Neural progenitor cell (in vitro differentiated cells): ENCODE results near the gene SLC9A5.
A peak's percentile ranks its signal among the peaks of the same experiment; 100 is the strongest.

Experiments used
- CTCF ChIP-seq: fragments of 200-600 bp; sonication (generic); IDR thresholded peaks from 2 replicates; pipeline ENCODE4 v1.5.1; 2017; ENCODE audit warnings: antibody characterized with exemption, mild to moderate bottlenecking
- EZH2 ChIP-seq: fragments of 200-600 bp; sonication (generic); IDR thresholded peaks from 2 replicates; pipeline ENCODE4 v1.6.1; 2017; ENCODE audit warnings: antibody characterized with exemption, mild to moderate bottlenecking, moderate library complexity
- EZH2phosphoT487 ChIP-seq: fragments of 200-600 bp; sonication (generic); IDR thresholded peaks from 2 replicates; pipeline ENCODE4 v1.6.1; 2017; ENCODE audit warnings: antibody characterized with exemption

GRCh38 chr16:67264277-67264676, 15.5 kb downstream of the SLC9A5 start:
- TF ChIP-seq CTCF (peak; percentile 35), EZH2 (no peak), EZH2phosphoT487 (no peak)
